Ishikawa (cell line): ENCODE data around the gene SLC22A8.

Source experiments
- CEBPB ChIP-seq: IDR thresholded peaks from 2 replicates; pipeline ENCODE4 v1.6.1; 2012
- EGR1 ChIP-seq: IDR thresholded peaks from 2 replicates; pipeline ENCODE4 v1.6.1; 2012
- EP300 ChIP-seq: IDR thresholded peaks from 2 replicates; pipeline ENCODE4 v1.6.1; 2012; ENCODE audit warnings: borderline replicate concordance
- FOXM1 ChIP-seq: IDR thresholded peaks from 2 replicates; pipeline ENCODE4 v1.6.1; 2012; ENCODE audit warnings: low read depth, borderline replicate concordance
- NFIC ChIP-seq: IDR thresholded peaks from 2 replicates; pipeline ENCODE4 v1.6.1; 2012
- RAD21 ChIP-seq: IDR thresholded peaks from 2 replicates; pipeline ENCODE4 v1.6.1; 2012; ENCODE audit warnings: low read depth
- TAF1 ChIP-seq: IDR thresholded peaks from 2 replicates; pipeline ENCODE4 v1.6.1; 2012; ENCODE audit warnings: low read depth, mild to moderate bottlenecking
- TCF12 ChIP-seq: IDR thresholded peaks from 2 replicates; pipeline ENCODE4 v1.6.1; 2012; ENCODE audit warnings: low read depth
- TEAD4 ChIP-seq: IDR thresholded peaks from 2 replicates; pipeline ENCODE4 v1.6.1; 2012
- YY1 ChIP-seq: IDR thresholded peaks from 2 replicates; pipeline ENCODE4 v1.6.1; 2012; ENCODE audit warnings: low read depth
- ZBTB7A ChIP-seq: IDR thresholded peaks from 2 replicates; pipeline ENCODE4 v1.6.1; 2012; ENCODE audit warnings: low read depth
- TF ChIP-seq, protein P1 (sequence below): IDR thresholded peaks from 2 replicates; pipeline ENCODE4 v1.6.1; 2012
- TF ChIP-seq, protein P2 (sequence below): IDR thresholded peaks from 2 replicates; pipeline ENCODE4 v1.6.1; 2012; ENCODE audit warnings: low read depth, mild to moderate bottlenecking
- TF ChIP-seq, protein P3 (sequence below): IDR thresholded peaks from 2 replicates; pipeline ENCODE4 v1.6.1; 2012

DNA sequence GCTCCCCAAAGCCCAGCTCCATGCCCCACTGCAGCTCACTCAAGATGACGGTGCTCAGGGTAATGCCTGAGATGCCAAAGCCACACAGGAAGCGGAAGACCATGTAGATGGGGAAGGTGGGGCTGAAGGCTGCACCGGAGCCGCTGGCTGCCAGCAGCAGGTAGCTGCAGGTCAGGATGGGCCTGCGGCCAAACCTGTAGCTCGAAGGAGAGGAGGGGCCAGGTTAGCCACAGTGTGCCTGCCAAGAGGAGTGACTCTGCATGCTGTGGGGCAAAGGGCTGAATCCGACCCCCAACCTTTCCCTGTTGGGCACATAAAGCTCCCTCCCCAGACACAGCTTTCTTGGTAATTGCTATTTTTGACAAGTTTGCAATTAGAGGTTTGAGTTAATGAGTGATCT, 16.0 kb downstream of the SLC22A8 start:
- TF ChIP-seq TEAD4: no peak
- TF ChIP-seq, protein P1, sequence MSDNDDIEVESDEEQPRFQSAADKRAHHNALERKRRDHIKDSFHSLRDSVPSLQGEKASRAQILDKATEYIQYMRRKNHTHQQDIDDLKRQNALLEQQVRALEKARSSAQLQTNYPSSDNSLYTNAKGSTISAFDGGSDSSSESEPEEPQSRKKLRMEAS: no peak
- TF ChIP-seq YY1: no peak
- TF ChIP-seq RAD21: no peak
- TF ChIP-seq EP300: no peak
- TF ChIP-seq, protein P2, sequence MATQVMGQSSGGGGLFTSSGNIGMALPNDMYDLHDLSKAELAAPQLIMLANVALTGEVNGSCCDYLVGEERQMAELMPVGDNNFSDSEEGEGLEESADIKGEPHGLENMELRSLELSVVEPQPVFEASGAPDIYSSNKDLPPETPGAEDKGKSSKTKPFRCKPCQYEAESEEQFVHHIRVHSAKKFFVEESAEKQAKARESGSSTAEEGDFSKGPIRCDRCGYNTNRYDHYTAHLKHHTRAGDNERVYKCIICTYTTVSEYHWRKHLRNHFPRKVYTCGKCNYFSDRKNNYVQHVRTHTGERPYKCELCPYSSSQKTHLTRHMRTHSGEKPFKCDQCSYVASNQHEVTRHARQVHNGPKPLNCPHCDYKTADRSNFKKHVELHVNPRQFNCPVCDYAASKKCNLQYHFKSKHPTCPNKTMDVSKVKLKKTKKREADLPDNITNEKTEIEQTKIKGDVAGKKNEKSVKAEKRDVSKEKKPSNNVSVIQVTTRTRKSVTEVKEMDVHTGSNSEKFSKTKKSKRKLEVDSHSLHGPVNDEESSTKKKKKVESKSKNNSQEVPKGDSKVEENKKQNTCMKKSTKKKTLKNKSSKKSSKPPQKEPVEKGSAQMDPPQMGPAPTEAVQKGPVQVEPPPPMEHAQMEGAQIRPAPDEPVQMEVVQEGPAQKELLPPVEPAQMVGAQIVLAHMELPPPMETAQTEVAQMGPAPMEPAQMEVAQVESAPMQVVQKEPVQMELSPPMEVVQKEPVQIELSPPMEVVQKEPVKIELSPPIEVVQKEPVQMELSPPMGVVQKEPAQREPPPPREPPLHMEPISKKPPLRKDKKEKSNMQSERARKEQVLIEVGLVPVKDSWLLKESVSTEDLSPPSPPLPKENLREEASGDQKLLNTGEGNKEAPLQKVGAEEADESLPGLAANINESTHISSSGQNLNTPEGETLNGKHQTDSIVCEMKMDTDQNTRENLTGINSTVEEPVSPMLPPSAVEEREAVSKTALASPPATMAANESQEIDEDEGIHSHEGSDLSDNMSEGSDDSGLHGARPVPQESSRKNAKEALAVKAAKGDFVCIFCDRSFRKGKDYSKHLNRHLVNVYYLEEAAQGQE: no peak
- TF ChIP-seq, protein P3, sequence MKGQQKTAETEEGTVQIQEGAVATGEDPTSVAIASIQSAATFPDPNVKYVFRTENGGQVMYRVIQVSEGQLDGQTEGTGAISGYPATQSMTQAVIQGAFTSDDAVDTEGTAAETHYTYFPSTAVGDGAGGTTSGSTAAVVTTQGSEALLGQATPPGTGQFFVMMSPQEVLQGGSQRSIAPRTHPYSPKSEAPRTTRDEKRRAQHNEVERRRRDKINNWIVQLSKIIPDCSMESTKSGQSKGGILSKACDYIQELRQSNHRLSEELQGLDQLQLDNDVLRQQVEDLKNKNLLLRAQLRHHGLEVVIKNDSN: no peak
- TF ChIP-seq CEBPB: no peak
- no peak for TF ChIP-seq TCF12
- no peak for TF ChIP-seq FOXM1
- no peak for TF ChIP-seq TAF1
- TF ChIP-seq NFIC: peak; percentile 67
- no peak for TF ChIP-seq EGR1
- TF ChIP-seq ZBTB7A: no peak
